ENCODE data around the gene CATSPER3.
A peak's percentile ranks its signal among the peaks of the same experiment; 100 is the strongest.

CATSPER3 gene

GRCh38 chr5:134945041-134945440 is 22.7 kb upstream of the CATSPER3 start:
- DNase-seq: no peak
- Histone ChIP-seq H3K4me3 (ENCODE audit: low read depth, low read length) (no peak overlapping the region), H3K9me3 (no peaks in the 10 kb centered on the region), H3K4me1 (peaks cover 5% of the 10 kb centered on the region; the same call in 1 of the 2 replicates), H3K27me3 (no peaks in the 10 kb centered on the region), H3K36me3 (no peaks in the 10 kb centered on the region)
- TF ChIP-seq CTCF (IDR thresholded peaks at IDR 0.05; ENCODE audit: low read depth, low read length): no peak

- H3K36me3 ChIP-seq: no peaks in the 10 kb centered on the region
- no peaks in the 10 kb centered on the region for H3K9me3 ChIP-seq
- DNase-seq: peak; percentile 21
- H3K4me3 ChIP-seq (ENCODE audit: low read depth, low read length): no peak overlapping the region
- peaks cover 5% of the 10 kb centered on the region; the same call in 1 of the 2 replicates for H3K4me1 ChIP-seq
- H3K27me3 ChIP-seq: no peaks in the 10 kb centered on the region
- no peak for TF ChIP-seq CTCF (IDR thresholded peaks at IDR 0.05; ENCODE audit: low read depth, low read length)
Measured at GRCh38 chr5:134948911-134949310, 18.8 kb upstream of the CATSPER3 start.

- H3K4me3 ChIP-seq (ENCODE audit: low read depth, low read length): no peak overlapping the region
- peaks cover 5% of the 10 kb centered on the region; the same call in 1 of the 2 replicates for H3K4me1 ChIP-seq
- no peaks in the 10 kb centered on the region for H3K9me3 ChIP-seq
- TF ChIP-seq CTCF (IDR thresholded peaks at IDR 0.05; ENCODE audit: low read depth, low read length): no peak
- DNase-seq: no peak
- H3K27me3 ChIP-seq: no peaks in the 10 kb centered on the region
- no peaks in the 10 kb centered on the region for H3K36me3 ChIP-seq
Measured at GRCh38 chr5:134949316-134949715, 18.4 kb upstream of the CATSPER3 start.

- Histone ChIP-seq H3K27me3 (no peaks in the 10 kb centered on the region), H3K4me3 (ENCODE audit: low read depth, low read length) (no peak overlapping the region), H3K36me3 (no peaks in the 10 kb centered on the region), H3K4me1 (no peaks in the 10 kb centered on the region), H3K9me3 (no peaks in the 10 kb centered on the region)
- no peak for TF ChIP-seq CTCF (IDR thresholded peaks at IDR 0.05; ENCODE audit: low read depth, low read length)
- DNase-seq: no peak
Measured at GRCh38 chr5:134957920-134958608, 9.6 kb upstream of the CATSPER3 start.

GRCh38 chr5:134958755-134959154 is 9.0 kb upstream of the CATSPER3 start:
- no peak for TF ChIP-seq CTCF (IDR thresholded peaks at IDR 0.05; ENCODE audit: low read depth, low read length)
- Histone ChIP-seq H3K4me3 (ENCODE audit: low read depth, low read length) (no peak overlapping the region), H3K4me1 (no peaks in the 10 kb centered on the region), H3K27me3 (no peaks in the 10 kb centered on the region), H3K36me3 (no peaks in the 10 kb centered on the region), H3K9me3 (no peaks in the 10 kb centered on the region)
- DNase-seq: no peak

- H3K27me3 ChIP-seq: no peaks in the 10 kb centered on the region
- DNase-seq: no peak
- no peak for TF ChIP-seq CTCF (IDR thresholded peaks at IDR 0.05; ENCODE audit: low read depth, low read length)
- H3K4me1 ChIP-seq: no peaks in the 10 kb centered on the region
- H3K36me3 ChIP-seq: no peaks in the 10 kb centered on the region
- no peak overlapping the region for H3K4me3 ChIP-seq (ENCODE audit: low read depth, low read length)
- no peaks in the 10 kb centered on the region for H3K9me3 ChIP-seq
Measured at GRCh38 chr5:134963098-134963497, 4.6 kb upstream of the CATSPER3 start.
